ENCODE results near the gene SLC45A2. TPM values are rescaled to one million over a fixed set of nuclear protein-coding genes. Genes with fewer than 3 reads are reported as not detected.

The SLC45A2 gene
- polyA plus RNA-seq, 1 donor from 2014 or later: 1.2 TPM

DNA sequence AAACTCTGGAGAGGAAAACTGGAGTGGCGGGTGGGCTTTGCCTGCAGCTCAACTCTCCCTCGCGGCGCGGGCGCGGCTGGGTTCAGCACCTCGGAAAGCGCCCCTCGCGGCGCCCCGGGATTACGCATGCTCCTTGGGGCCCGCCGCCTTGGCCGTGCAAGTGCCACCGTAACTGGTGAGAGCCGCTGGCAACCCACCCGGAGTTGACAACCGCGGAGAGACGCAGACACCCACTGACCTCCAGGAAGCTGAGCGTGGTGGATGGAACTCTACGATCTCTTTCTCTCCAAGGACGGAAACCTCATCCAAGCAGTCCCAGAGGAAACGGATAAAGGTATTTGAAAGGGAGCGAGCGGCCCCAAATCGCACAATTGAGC, 48.5 kb downstream of the SLC45A2 start:
- Histone ChIP-seq H3K4me3 (ENCODE audit: low read length) (peak overlapping the region; percentile 67), H3K9me3 (ENCODE audit: low read length) (no peaks in the 10 kb centered on the region), H3K79me2 (replicated peaks; ENCODE audit: insufficient read depth, low read length) (no peaks in the 10 kb centered on the region), H3K4me2 (ENCODE audit: low read length) (peak overlapping the region; percentile 46), H3K27me3 (ENCODE audit: insufficient read depth, low read depth, low read length) (peaks cover 23% of the 10 kb centered on the region), H3F3A (ENCODE audit: insufficient read depth, low read length, poor library complexity, severe bottlenecking) (no peaks in the 10 kb centered on the region), H3K9me2 (ENCODE audit: insufficient read depth, low read length) (no peaks in the 10 kb centered on the region), H2AFZ (ENCODE audit: low read depth, low read length) (no peak overlapping the region), H3K27ac (ENCODE audit: low read length) (no peak overlapping the region), H4K20me1 (ENCODE audit: insufficient read depth) (no peaks in the 10 kb centered on the region), H3K36me3 (ENCODE audit: insufficient read depth, low read length) (no peaks in the 10 kb centered on the region), H3K9ac (ENCODE audit: low read length) (peak overlapping the region; percentile 35)
- TF ChIP-seq MXI1 (conservative IDR thresholded peaks at IDR 0.05; ENCODE audit: poor library complexity, severe bottlenecking): no peak
- TF ChIP-seq SMC3 (conservative IDR thresholded peaks at IDR 0.05; ENCODE audit: poor library complexity): peak; percentile 38
- TF ChIP-seq, protein P1, sequence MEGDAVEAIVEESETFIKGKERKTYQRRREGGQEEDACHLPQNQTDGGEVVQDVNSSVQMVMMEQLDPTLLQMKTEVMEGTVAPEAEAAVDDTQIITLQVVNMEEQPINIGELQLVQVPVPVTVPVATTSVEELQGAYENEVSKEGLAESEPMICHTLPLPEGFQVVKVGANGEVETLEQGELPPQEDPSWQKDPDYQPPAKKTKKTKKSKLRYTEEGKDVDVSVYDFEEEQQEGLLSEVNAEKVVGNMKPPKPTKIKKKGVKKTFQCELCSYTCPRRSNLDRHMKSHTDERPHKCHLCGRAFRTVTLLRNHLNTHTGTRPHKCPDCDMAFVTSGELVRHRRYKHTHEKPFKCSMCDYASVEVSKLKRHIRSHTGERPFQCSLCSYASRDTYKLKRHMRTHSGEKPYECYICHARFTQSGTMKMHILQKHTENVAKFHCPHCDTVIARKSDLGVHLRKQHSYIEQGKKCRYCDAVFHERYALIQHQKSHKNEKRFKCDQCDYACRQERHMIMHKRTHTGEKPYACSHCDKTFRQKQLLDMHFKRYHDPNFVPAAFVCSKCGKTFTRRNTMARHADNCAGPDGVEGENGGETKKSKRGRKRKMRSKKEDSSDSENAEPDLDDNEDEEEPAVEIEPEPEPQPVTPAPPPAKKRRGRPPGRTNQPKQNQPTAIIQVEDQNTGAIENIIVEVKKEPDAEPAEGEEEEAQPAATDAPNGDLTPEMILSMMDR (IDR thresholded peaks at IDR 0.05; ENCODE audit: poor library complexity, severe bottlenecking): peak; percentile 70
- TF ChIP-seq RAD21 (conservative IDR thresholded peaks at IDR 0.05): peak; percentile 12
- TF ChIP-seq, protein P2, sequence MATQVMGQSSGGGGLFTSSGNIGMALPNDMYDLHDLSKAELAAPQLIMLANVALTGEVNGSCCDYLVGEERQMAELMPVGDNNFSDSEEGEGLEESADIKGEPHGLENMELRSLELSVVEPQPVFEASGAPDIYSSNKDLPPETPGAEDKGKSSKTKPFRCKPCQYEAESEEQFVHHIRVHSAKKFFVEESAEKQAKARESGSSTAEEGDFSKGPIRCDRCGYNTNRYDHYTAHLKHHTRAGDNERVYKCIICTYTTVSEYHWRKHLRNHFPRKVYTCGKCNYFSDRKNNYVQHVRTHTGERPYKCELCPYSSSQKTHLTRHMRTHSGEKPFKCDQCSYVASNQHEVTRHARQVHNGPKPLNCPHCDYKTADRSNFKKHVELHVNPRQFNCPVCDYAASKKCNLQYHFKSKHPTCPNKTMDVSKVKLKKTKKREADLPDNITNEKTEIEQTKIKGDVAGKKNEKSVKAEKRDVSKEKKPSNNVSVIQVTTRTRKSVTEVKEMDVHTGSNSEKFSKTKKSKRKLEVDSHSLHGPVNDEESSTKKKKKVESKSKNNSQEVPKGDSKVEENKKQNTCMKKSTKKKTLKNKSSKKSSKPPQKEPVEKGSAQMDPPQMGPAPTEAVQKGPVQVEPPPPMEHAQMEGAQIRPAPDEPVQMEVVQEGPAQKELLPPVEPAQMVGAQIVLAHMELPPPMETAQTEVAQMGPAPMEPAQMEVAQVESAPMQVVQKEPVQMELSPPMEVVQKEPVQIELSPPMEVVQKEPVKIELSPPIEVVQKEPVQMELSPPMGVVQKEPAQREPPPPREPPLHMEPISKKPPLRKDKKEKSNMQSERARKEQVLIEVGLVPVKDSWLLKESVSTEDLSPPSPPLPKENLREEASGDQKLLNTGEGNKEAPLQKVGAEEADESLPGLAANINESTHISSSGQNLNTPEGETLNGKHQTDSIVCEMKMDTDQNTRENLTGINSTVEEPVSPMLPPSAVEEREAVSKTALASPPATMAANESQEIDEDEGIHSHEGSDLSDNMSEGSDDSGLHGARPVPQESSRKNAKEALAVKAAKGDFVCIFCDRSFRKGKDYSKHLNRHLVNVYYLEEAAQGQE (IDR thresholded peaks at IDR 0.05; ENCODE audit: borderline replicate concordance): peak; percentile 60
- TF ChIP-seq EZH2 (IDR thresholded peaks at IDR 0.05; ENCODE audit: borderline replicate concordance, insufficient read depth, low read length, poor library complexity, severe bottlenecking): no peak
- TF ChIP-seq POLR2AphosphoS5 (IDR thresholded peaks at IDR 0.05): no peak
- TF ChIP-seq EP300 (conservative IDR thresholded peaks at IDR 0.05; ENCODE audit: poor library complexity, severe bottlenecking): no peak
- no peak for TF ChIP-seq TAF1 (IDR thresholded peaks at IDR 0.05; ENCODE audit: low read depth)

DNA sequence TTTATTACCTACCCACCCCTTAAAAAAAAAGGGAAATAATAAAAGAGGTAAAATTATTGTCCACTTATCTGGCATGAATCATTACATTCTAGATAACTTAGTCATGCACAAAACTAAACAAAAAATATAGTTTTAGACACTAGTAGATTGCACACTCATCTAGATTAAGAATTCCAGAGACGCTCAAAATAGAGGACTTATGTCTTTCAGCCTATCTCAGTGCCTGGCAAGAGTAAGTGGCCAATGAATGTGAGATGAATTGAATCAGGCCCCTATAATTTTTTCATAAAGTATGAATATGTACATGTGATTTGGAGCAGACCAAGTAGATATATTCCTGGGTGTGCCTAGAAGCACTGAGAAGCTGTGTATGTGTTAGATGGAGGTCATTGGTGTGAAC, 50.3 kb downstream of the SLC45A2 start:
- Histone ChIP-seq H3K79me2 (replicated peaks; ENCODE audit: insufficient read depth, low read length) (no peaks in the 10 kb centered on the region), H3K9me3 (ENCODE audit: low read length) (no peaks in the 10 kb centered on the region), H3F3A (ENCODE audit: insufficient read depth, low read length, poor library complexity, severe bottlenecking) (no peaks in the 10 kb centered on the region), H3K9me2 (ENCODE audit: insufficient read depth, low read length) (no peaks in the 10 kb centered on the region), H2AFZ (ENCODE audit: low read depth, low read length) (no peak overlapping the region), H3K27ac (ENCODE audit: low read length) (no peak overlapping the region), H3K4me2 (ENCODE audit: low read length) (no peak overlapping the region), H3K36me3 (ENCODE audit: insufficient read depth, low read length) (no peaks in the 10 kb centered on the region), H3K27me3 (ENCODE audit: insufficient read depth, low read depth, low read length) (peaks cover 23% of the 10 kb centered on the region), H3K9ac (ENCODE audit: low read length) (no peak overlapping the region), H4K20me1 (ENCODE audit: insufficient read depth) (no peaks in the 10 kb centered on the region), H3K4me3 (ENCODE audit: low read length) (no peak overlapping the region)
- TF ChIP-seq MXI1 (conservative IDR thresholded peaks at IDR 0.05; ENCODE audit: poor library complexity, severe bottlenecking) (no peak), RAD21 (conservative IDR thresholded peaks at IDR 0.05) (no peak), TAF1 (IDR thresholded peaks at IDR 0.05; ENCODE audit: low read depth) (no peak), EZH2 (IDR thresholded peaks at IDR 0.05; ENCODE audit: borderline replicate concordance, insufficient read depth, low read length, poor library complexity, severe bottlenecking) (no peak), EP300 (conservative IDR thresholded peaks at IDR 0.05; ENCODE audit: poor library complexity, severe bottlenecking) (no peak), POLR2AphosphoS5 (IDR thresholded peaks at IDR 0.05) (no peak), SMC3 (conservative IDR thresholded peaks at IDR 0.05; ENCODE audit: poor library complexity) (no peak)
- TF ChIP-seq, protein P2 (IDR thresholded peaks at IDR 0.05; ENCODE audit: borderline replicate concordance): no peak
- TF ChIP-seq, protein P1 (IDR thresholded peaks at IDR 0.05; ENCODE audit: poor library complexity, severe bottlenecking): no peak

Data from neural cell (in vitro differentiated cells).